ENCODE results near the gene HDAC4.

Gene HDAC4

GRCh38 chr2:239279508-239280295, 121.1 kb downstream of the HDAC4 start:
- TF ChIP-seq EZH2 (optimal IDR thresholded peaks at IDR 0.05; ENCODE audit: low read depth, low read length) = no peak
- no peak for TF ChIP-seq CTCF (IDR thresholded peaks at IDR 0.05; ENCODE audit: low read length)
- Histone ChIP-seq H3F3A (ENCODE audit: insufficient read depth, low read length) (no peaks in the 10 kb centered on the region), H3K27me3 (replicated peaks; ENCODE audit: insufficient read depth, low read length) (no peaks in the 10 kb centered on the region), H2AFZ (ENCODE audit: low read length) (no peak overlapping the region), H3K4me3 (ENCODE audit: low read length) (no peak overlapping the region), H4K20me1 (ENCODE audit: insufficient read depth, low read length) (no peaks in the 10 kb centered on the region), H3K9ac (ENCODE audit: low read length) (no peak overlapping the region), H3K36me3 (replicated peaks; ENCODE audit: insufficient read depth, low read length) (no peaks in the 10 kb centered on the region), H3K79me2 (ENCODE audit: low read length) (peaks cover 69% of the 10 kb centered on the region), H3K27ac (ENCODE audit: low read length) (no peak overlapping the region), H3K4me1 (ENCODE audit: low read length) (no peaks in the 10 kb centered on the region), H3K4me2 (ENCODE audit: low read depth, low read length) (no peak overlapping the region), H3K9me2 (replicated peaks; ENCODE audit: insufficient read depth, low read length) (no peaks in the 10 kb centered on the region), H3K9me3 (replicated peaks; ENCODE audit: insufficient read depth, low read length) (no peaks in the 10 kb centered on the region)
- DNase-seq = no peak

GRCh38 chr2:239278941-239279365, 121.9 kb downstream of the HDAC4 start:
- Histone ChIP-seq H3K27me3 (replicated peaks; ENCODE audit: insufficient read depth, low read length) (no peaks in the 10 kb centered on the region), H3K36me3 (replicated peaks; ENCODE audit: insufficient read depth, low read length) (no peaks in the 10 kb centered on the region), H3K79me2 (ENCODE audit: low read length) (peaks cover 69% of the 10 kb centered on the region), H3K9ac (ENCODE audit: low read length) (no peak overlapping the region), H3K9me2 (replicated peaks; ENCODE audit: insufficient read depth, low read length) (no peaks in the 10 kb centered on the region), H3F3A (ENCODE audit: insufficient read depth, low read length) (no peaks in the 10 kb centered on the region), H3K4me1 (ENCODE audit: low read length) (no peaks in the 10 kb centered on the region), H3K27ac (ENCODE audit: low read length) (no peak overlapping the region), H3K4me2 (ENCODE audit: low read depth, low read length) (no peak overlapping the region), H2AFZ (ENCODE audit: low read length) (no peak overlapping the region), H3K4me3 (ENCODE audit: low read length) (no peak overlapping the region), H3K9me3 (replicated peaks; ENCODE audit: insufficient read depth, low read length) (no peaks in the 10 kb centered on the region), H4K20me1 (ENCODE audit: insufficient read depth, low read length) (no peaks in the 10 kb centered on the region)
- TF ChIP-seq CTCF (IDR thresholded peaks at IDR 0.05; ENCODE audit: low read length) (no peak), EZH2phosphoT487 (IDR thresholded peaks at IDR 0.05; ENCODE audit: low read length) (no peak), EZH2 (optimal IDR thresholded peaks at IDR 0.05; ENCODE audit: low read depth, low read length) (no peak)
- no peak for DNase-seq

- Histone ChIP-seq H3K27ac (ENCODE audit: low read length) (no peak overlapping the region), H3K79me2 (ENCODE audit: low read length) (peaks cover 69% of the 10 kb centered on the region)
- TF ChIP-seq EZH2 (optimal IDR thresholded peaks at IDR 0.05; ENCODE audit: low read depth, low read length) (no peak), CTCF (IDR thresholded peaks at IDR 0.05; ENCODE audit: low read length) (no peak), EZH2phosphoT487 (IDR thresholded peaks at IDR 0.05; ENCODE audit: low read length) (no peak)
Observed at GRCh38 chr2:239278361-239278760, 122.5 kb downstream of the HDAC4 start.

More at GRCh38 chr2:239278361-239278760, 122.5 kb downstream of the HDAC4 start:
- Histone ChIP-seq H3K9me2 (replicated peaks; ENCODE audit: insufficient read depth, low read length) (no peaks in the 10 kb centered on the region), H2AFZ (ENCODE audit: low read length) (no peak overlapping the region), H3F3A (ENCODE audit: insufficient read depth, low read length) (no peaks in the 10 kb centered on the region), H3K4me2 (ENCODE audit: low read depth, low read length) (no peak overlapping the region), H3K27me3 (replicated peaks; ENCODE audit: insufficient read depth, low read length) (no peaks in the 10 kb centered on the region), H3K4me3 (ENCODE audit: low read length) (no peak overlapping the region), H3K36me3 (replicated peaks; ENCODE audit: insufficient read depth, low read length) (no peaks in the 10 kb centered on the region), H4K20me1 (ENCODE audit: insufficient read depth, low read length) (no peaks in the 10 kb centered on the region), H3K4me1 (ENCODE audit: low read length) (no peaks in the 10 kb centered on the region), H3K9ac (ENCODE audit: low read length) (no peak overlapping the region), H3K9me3 (replicated peaks; ENCODE audit: insufficient read depth, low read length) (no peaks in the 10 kb centered on the region)
- no peak for DNase-seq
